ENCODE measurements around the gene GPR143.
A peak's percentile ranks its signal among the peaks of the same experiment; 100 is the strongest.

Gene GPR143

DNA sequence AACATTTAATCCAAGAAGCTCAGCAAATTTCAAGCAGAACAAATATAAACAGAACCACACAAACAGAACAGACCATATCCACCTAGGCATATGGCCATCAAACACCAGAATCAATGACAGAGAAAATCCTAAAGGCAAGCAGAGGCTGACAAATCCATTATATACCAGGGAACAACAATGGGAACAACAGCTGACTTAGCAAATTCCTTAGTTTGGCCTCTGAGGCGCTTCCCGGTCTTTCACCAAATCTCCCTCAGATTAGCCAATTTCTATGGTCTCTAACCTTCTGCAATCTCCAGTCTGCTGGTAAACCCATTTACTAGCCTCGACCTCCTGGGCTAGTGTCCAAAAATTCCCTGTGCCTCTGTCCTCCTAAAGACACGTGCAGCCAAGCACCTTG lies 59.2 kb downstream of the GPR143 start:
- DNase-seq, result no peak

DNA sequence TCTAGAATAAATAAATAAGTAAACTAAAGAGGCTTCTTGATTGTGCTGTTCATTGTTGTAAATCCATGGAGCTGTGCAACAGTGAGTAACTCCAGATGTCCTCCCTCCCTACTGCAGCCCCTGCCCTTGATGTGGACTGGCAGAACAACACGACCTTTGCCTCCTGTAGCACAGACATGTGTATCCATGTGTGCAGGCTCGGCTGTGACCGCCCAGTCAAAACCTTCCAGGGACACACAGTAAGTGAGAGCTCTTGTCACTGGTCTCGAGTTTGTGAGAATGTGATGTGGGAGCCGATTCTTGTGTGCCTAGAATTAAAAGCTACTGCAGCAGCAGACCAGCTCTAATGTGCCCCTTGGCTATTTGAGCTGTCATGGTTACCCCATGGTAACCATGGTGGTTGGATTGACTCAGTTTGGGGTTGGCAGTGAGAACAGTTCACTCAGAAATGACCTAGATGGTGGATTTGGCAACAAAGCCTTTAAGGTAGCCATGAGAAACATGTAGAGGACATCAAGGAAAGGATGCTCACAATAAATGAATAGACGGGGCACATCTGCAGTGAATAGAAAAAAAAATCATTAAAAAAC lies 60.7 kb downstream of the GPR143 start:
- no peak for DNase-seq

DNA sequence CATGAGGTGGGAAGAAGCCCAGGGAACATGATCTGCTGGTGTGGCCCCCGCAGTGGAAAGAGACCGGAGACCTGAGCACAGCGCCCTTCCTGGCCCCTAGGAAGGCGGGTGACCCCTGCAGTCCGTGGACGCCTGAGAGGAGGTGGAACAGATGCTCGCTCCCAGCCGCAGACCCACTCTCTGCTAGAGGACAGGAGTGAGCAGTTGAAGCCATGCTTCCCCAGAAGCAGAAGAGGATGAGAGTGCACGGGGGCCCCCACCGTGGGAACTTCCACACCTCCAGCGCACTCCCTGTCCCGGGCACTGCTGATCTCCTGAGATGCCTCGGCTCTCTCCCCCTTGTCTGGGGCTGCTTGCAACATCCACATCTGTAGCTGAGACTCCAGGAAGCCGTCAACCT lies 62.2 kb downstream of the GPR143 start:
- no peak for DNase-seq

DNA sequence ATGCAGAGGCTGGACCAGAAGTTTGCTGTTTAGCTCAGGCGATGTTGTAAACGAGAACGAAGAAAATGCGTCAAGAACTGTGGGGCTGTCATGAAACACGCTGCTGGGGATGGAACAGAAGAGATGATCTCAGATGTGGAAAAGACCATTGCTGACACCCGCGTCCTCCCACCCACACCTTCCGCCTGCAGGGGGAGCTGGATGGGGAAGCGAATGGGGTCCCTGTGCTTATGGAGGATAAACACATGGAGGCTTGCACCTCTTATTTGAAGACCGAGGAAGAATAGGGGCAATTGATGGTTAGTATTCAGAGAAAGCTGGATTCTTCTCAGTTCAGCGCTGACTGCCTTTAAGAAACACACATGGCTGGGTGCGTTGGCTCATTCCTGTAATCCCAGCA lies 63.9 kb downstream of the GPR143 start:
- DNase-seq, result no peak

GRCh38 chrX:9700555-9700954 lies 65.1 kb downstream of the GPR143 start:
- DNase-seq, result no peak

GRCh38 chrX:9698576-9698975 lies 67.1 kb downstream of the GPR143 start:
- DNase-seq, result no peak

- DNase-seq, result no peak
These were observed 72.2 kb downstream of the GPR143 start for GRCh38 chrX:9693307-9694001.

- no peak for DNase-seq
These were observed 75.6 kb downstream of the GPR143 start for GRCh38 chrX:9690046-9690445.

DNA sequence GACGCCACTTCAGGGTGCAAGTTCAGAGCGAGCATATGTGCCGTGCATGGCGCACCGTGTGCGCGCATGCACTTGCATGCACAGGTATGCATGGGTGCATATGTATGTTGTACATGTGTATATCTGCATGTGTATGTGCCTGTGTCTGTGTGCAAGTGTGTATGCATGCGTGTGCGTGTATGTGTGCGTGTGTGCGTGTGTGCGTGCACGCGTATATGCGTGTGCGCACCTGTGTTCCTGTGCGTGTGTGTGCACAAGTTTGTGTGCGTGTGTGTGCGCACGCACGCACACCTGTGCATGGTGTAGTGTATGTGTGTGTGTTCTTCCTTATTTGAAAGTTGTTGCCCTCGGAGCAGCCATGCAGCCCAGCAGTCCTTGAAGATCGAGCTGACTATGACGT lies 76.8 kb downstream of the GPR143 start:
- no peak for DNase-seq

- no peak for DNase-seq
These were observed 77.7 kb downstream of the GPR143 start for GRCh38 chrX:9687899-9688298.

GRCh38 chrX:9683350-9683749 lies 82.3 kb downstream of the GPR143 start:
- no peak for DNase-seq

DNA sequence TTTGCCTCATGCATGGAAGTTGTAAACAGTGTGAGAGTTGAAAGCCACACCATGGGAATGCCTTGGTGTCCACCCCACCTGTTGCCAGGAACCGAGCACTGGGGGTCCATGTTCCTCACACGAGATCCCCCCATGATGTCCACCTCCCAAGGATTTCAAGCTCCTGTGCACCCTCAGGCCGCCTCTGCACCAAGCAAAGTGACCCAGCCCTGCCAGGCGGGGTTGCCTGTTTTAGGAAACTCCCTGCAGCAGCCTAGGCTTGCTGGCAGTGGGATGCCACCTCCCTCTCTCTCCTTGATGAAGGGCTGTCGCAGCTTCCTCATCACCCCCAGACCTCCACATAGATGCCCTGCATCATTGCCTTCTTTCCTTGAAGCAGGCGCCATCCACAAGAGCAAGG lies 82.8 kb downstream of the GPR143 start:
- no peak for DNase-seq

DNA sequence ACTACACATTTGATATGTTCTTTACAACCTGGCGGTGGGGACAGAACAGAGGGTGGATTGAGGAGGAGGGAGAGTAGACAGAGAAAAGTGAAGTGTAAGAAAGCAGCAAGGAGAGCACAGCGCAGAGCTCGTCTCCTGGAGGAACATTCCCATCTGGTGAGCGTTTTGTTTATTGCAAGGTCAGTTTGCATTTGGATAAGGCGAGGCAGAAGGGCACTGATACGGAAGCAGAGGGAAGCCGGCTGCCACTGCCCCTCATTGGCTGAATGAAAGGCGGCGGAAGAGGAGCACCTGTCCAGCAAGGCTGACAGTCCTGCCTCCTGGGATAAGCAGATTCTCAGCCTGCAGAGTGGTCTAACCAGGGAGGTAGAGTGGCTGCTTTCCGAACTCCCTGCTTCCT lies 83.2 kb downstream of the GPR143 start:
- DNase-seq, result peak; percentile 4

GRCh38 chrX:9681422-9681821 lies 84.2 kb downstream of the GPR143 start:
- peak; percentile 18 for DNase-seq

DNA sequence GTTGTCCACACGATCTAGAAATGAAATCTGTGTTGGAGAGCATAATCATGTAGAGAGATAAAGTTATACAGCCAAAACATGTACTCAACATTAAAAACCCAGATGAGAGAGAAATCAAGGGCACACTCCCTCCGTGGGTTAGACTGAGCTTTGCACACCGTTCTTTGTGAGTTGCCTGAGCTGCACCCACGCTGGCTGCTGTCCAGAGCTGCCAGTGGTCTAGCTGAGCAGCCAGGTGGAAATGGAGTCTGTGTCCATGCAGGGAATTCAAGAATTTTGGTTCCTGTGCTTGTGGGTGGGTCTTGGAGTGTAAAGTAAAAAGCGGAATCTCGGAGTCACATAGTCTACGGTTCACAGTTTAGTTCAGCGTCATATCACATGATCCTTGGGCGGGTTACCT lies 84.6 kb downstream of the GPR143 start:
- DNase-seq, result no peak

DNA sequence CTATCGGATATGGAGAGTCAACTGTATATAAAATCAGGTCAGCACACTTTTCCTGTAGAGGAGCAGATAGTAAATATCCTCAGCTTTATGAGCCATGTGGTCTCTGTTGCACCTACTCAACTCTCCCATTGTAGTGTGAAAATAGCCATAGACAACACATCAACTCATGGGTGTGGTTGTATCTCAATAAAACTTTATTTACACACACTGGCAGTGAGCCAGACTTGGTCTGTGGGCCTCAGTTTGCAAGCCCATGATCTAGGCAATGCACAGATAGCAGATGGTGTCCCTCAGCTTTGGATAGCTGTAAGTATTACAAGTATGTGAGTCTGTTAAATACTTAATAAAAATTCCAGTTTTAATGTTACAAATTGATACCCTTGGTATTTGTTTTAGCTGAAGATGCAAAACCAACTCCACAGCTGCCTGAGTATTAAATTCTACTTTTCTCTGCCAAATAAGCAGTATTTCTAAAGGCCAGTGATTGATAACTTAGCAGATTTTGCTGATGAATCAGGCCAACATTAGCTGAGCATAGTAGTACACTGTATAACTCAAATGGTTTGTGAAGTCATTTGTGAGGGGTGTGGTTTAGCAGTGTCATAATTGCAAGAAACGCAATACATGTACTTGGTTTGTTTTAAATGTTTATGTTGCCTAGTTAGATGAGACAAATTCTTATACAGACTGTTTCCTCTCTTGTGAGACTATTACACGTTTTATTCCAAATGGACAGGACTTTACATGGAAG lies 87.3 kb downstream of the GPR143 start:
- no peak for DNase-seq

DNA sequence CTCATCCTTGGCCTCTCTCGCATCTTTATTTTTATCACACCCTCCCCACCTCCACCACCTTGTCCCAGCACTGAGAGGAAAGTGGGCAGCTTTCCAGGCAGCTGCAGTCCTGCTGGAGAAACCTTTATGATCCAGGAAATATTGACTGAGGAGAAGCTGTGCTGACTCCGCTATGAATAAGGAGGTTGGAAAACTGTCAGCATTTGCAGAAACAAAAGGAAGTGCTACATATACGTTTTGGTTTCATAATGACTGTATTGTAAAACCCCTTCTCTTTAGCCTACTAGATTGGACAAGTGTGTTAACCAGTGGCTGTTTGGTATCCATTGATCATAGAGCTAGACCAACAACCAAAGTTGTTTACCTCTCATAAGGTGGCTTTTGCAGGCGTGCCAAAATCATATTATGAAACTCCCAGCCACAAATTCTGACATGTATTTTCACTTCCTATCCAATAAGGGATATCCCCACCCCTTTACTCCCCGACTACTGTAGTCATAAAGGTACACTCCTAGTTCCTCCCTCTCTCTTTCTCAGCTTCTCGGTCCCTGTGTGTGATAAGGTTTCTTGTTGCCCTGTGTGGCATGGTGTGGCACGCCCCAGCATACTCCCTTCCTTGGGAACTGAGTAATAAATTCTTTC lies 88.4 kb downstream of the GPR143 start:
- DNase-seq, result no peak

DNA sequence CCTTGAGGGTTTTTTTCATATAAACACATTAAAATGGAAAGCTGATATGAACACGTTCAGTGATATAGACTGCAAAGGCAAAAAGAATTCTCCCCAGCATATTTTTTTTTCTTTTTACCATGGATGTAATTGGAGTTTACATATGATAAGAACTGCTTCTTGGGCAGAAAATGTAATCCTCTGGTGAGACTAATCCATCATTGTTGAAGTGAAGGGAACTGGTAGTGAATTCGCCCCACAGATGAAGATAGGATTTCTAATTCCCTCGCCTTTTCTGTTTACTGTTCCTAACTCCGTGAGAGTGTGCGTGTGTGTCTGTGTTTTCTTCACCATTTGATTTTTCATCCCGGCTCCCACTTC lies 88.9 kb downstream of the GPR143 start:
- no peak for DNase-seq

DNA sequence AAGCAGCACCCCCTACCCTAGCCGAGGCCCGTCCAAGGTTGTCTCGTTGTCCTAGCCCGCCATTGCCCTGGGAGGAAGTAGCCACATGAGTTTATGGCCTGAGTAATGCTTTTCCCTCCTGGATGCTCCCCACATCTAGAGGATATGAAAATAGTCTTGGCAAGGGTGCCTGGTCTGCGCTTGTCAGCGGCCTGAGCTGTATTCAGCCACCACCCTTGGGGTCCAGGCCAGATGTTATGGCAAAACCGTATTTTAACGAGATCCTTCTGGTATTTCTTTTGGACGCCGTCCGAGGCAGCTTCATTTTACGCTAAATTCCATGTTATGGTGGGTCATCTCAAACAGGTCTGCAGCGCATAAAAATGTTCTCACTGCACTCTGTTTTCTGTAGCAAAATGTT lies 89.3 kb downstream of the GPR143 start:
- DNase-seq, result peak; percentile 32
